Measurements from ENCODE around the gene STX17.

DNA sequence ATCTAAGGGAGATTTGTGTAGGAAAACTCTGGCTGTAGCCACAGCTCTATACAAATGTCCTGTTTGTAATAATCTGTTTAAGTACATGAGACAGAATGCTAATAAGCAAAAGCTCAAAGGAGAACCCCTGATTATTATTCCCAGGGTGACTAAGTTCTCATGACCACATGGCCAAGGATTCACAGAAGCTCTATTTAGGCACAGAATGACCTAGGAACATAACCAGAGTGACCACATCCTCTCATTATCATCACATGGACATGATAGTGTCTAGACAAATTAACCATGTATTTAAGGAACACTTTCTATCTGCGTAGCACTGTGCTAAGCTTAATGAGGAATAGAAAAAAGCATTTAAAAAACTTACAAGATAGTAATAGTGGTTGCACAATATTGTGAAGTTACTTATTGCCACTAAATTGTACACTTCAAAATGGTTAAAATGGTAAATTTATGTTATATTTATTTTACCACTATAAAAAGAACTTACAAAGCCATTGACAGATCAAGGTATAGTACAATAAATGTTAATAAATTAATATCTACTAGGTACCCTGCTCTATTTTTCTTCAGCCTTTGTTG lies 56.3 kb downstream of the STX17 start:
- no peak for TF ChIP-seq ZNF3 (CRISPR knock-in tag; IDR thresholded peaks at IDR 0.05)
- TF ChIP-seq SAFB2 (CRISPR knock-in tag; IDR thresholded peaks at IDR 0.05; ENCODE audit: borderline replicate concordance, low read depth), result no peak
- TF ChIP-seq ZFAT (CRISPR knock-in tag; conservative IDR thresholded peaks at IDR 0.05), result no peak
- TF ChIP-seq RFX1 (IDR thresholded peaks at IDR 0.05), result no peak

Measured in HepG2 (cell line).